Measurements from ENCODE around the gene INTS11.

The INTS11 gene

GRCh38 chr1:1329304-1330210, 5.1 kb upstream of the INTS11 start:
- Histone ChIP-seq H3K27ac (no peak overlapping the region), H3K4me3 (ENCODE audit: low read depth, low read length) (no peak overlapping the region), H3K27me3 (replicated peaks) (no peaks in the 10 kb centered on the region), H3K36me3 (replicated peaks) (peaks cover 12% of the 10 kb centered on the region)
- in situ Hi-C loops (cut with HindIII; ENCODE audit: low pct_ligation_motif_present, low sequenced_read_pairs) = no loop called here
- DNase-seq = no peak
- no peak for TF ChIP-seq CTCF (IDR thresholded peaks at IDR 0.05; ENCODE audit: low read depth, low read length, missing control alignments)

GRCh38 chr1:1328254-1328653, 3.8 kb upstream of the INTS11 start:
- Histone ChIP-seq H3K27ac (no peak overlapping the region), H3K4me3 (ENCODE audit: low read depth, low read length) (no peak overlapping the region), H3K36me3 (replicated peaks) (peaks cover 12% of the 10 kb centered on the region), H3K27me3 (replicated peaks) (no peaks in the 10 kb centered on the region)
- no peak for DNase-seq
- TF ChIP-seq CTCF (IDR thresholded peaks at IDR 0.05; ENCODE audit: low read depth, low read length, missing control alignments) = no peak
- in situ Hi-C loops (cut with HindIII; ENCODE audit: low pct_ligation_motif_present, low sequenced_read_pairs) = no loop called here

GRCh38 chr1:1327291-1327690, 2.8 kb upstream of the INTS11 start:
- in situ Hi-C loops (cut with HindIII; ENCODE audit: low pct_ligation_motif_present, low sequenced_read_pairs) = no loop called here

GRCh38 chr1:1326075-1326605, 1.7 kb upstream of the INTS11 start:
- H3K27ac ChIP-seq = no peak overlapping the region
- no peak overlapping the region for H3K4me3 ChIP-seq (ENCODE audit: low read depth, low read length)
- TF ChIP-seq CTCF (IDR thresholded peaks at IDR 0.05; ENCODE audit: low read depth, low read length, missing control alignments) = no peak
- in situ Hi-C loops (cut with HindIII; ENCODE audit: low pct_ligation_motif_present, low sequenced_read_pairs) = no loop called here
- H3K36me3 ChIP-seq (replicated peaks) = peaks cover 12% of the 10 kb centered on the region
- no peaks in the 10 kb centered on the region for H3K27me3 ChIP-seq (replicated peaks)
- DNase-seq = no peak

More at GRCh38 chr1:1327291-1327690, 2.8 kb upstream of the INTS11 start:
- no peak for DNase-seq
- Histone ChIP-seq H3K27me3 (replicated peaks) (no peaks in the 10 kb centered on the region), H3K36me3 (replicated peaks) (peaks cover 12% of the 10 kb centered on the region), H3K27ac (no peak overlapping the region), H3K4me3 (ENCODE audit: low read depth, low read length) (no peak overlapping the region)
- no peak for TF ChIP-seq CTCF (IDR thresholded peaks at IDR 0.05; ENCODE audit: low read depth, low read length, missing control alignments)

GRCh38 chr1:1325288-1326074, 1.0 kb upstream of the INTS11 start:
- in situ Hi-C loops (cut with HindIII; ENCODE audit: low pct_ligation_motif_present, low sequenced_read_pairs) = no loop called here

More at GRCh38 chr1:1325288-1326074, 1.0 kb upstream of the INTS11 start:
- no peak for TF ChIP-seq CTCF (IDR thresholded peaks at IDR 0.05; ENCODE audit: low read depth, low read length, missing control alignments)
- Histone ChIP-seq H3K36me3 (replicated peaks) (peaks cover 15% of the 10 kb centered on the region), H3K27ac (peak overlapping the region; percentile 36), H3K4me3 (ENCODE audit: low read depth, low read length) (peak overlapping the region; percentile 80), H3K27me3 (replicated peaks) (no peaks in the 10 kb centered on the region)
- DNase-seq = no peak
